HG03159 (cell line): ENCODE data around the gene FRS2.
"Not testable (repeated sequence)": the region's sequence is repeated elsewhere in the genome, so short reads cannot be mapped to it uniquely, and the experiment has no call there.

Experiments
- ATAC-seq: cut with Tn5 transposase; IDR thresholded peaks from one replicate; pipeline ENCODE4 v1.9.1; 2021; ENCODE audit warnings: mild to moderate bottlenecking, moderate library complexity; ENCODE audit not compliant: unreplicated experiment

The FRS2 gene, protein sequence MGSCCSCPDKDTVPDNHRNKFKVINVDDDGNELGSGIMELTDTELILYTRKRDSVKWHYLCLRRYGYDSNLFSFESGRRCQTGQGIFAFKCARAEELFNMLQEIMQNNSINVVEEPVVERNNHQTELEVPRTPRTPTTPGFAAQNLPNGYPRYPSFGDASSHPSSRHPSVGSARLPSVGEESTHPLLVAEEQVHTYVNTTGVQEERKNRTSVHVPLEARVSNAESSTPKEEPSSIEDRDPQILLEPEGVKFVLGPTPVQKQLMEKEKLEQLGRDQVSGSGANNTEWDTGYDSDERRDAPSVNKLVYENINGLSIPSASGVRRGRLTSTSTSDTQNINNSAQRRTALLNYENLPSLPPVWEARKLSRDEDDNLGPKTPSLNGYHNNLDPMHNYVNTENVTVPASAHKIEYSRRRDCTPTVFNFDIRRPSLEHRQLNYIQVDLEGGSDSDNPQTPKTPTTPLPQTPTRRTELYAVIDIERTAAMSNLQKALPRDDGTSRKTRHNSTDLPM

GRCh38 chr12:69470189-69471075 is at the start of gene FRS2:
Gene FRS2 (plus strand): TSS chr12:69470388. CDS start chr12:69569031, 98,643 bp downstream.
- peak; percentile 97 for ATAC-seq

- no peak for ATAC-seq
These were observed 48.6 kb upstream of the FRS2 start for GRCh38 chr12:69421548-69421947.

DNA sequence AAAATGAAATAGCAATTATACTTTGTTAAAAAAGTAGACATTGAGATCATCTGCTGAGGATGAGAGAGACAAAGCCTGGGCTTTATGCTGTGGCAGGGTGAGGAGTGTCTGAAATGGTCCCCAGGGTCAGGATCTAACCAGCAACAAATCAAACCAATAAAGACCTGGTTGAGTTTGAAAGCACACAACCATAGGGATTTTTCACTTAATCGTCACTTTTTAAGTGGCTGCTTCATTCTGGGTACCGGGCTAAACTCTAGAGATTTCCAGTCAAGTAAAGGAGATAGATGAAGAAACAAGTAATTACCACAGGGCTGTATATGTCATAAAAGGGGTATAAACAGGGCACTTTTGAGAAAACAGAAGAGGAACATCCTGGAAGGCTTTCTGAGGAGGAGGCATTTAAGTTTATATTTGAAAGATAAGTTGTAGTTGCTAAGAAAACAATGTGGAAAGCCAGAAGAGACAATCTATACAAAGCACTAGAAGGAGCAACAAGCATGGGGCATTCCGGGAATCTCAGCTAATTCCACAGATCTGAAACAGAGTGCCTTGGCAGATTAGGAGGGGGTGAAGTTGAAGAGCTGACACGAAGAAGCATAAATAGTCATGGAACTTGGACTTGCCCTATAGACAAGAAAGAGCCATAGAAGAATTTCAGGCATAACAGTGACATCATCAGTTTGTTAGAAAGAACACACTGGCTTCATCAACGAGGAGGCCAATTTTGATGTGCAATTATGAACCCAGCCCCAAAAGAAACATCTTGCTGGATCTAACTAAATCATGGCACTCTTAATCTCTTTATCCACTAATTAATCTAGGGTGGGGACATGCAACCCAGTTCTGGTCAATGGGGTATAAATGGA is 46.9 kb upstream of the FRS2 start:
- no peak for ATAC-seq

DNA sequence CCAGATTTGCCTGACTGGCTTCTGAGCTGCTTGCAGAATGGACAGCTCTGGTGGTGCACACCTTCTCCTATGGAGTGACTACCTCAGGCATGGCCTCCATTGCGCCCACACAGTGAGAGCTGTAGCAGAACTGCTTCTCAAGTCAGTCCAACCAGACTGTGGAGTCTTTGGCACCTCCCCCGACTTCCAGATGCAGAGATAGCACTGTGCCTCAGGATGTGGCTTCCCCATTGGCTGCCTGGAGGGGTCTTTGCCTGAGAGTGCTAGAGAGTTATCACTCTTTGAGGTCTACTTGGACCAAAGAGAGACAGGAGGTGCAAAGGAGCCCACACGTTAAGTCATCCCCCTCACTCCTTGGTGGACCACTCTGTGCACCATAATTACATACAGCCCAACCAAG is 44.8 kb upstream of the FRS2 start:
- no peak for ATAC-seq

- no peak for ATAC-seq
These were observed 41.7 kb upstream of the FRS2 start for GRCh38 chr12:69428351-69429073.

GRCh38 chr12:69430942-69431590 is 39.1 kb upstream of the FRS2 start:
- ATAC-seq: no peak

GRCh38 chr12:69431591-69432222 is 38.5 kb upstream of the FRS2 start:
- ATAC-seq: no peak

DNA sequence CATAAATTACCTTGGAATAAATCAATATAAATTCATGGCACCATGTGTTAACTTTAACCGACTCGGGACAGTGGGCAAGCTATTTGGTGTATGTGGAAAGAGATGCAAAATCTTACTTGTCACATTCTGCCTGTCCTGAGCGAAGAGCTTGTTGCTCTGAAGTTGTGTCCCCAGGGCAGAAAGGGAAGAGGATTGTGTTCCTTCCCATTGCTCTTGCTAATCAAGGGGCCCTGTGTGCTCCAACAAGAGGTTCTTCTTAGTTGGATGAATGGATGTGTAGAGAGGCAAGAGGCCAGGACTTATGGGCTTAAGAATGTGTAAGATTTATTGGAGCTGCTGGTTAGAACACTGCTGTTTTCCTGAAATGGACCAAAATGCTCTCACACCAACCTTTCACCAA is 36.5 kb upstream of the FRS2 start:
- ATAC-seq: no peak

DNA sequence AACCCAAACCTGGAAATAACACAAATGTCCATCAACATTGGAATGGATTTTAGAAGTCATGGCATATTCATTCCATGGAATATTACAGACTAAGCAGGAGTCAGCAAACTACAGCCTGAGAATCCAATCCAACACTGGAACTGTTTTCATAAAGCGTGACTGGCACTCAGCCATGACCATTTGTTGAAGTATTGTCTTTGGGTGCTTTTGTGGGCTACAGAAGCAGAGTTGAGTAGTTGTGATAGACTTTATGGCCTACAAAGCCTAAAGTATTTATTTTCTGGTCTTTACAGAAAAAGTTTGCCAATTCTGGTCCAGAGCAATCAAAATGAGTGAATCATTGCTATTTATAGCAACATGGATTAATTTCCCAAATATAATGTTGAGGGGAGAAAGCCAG is 34.5 kb upstream of the FRS2 start:
- ATAC-seq: no peak

DNA sequence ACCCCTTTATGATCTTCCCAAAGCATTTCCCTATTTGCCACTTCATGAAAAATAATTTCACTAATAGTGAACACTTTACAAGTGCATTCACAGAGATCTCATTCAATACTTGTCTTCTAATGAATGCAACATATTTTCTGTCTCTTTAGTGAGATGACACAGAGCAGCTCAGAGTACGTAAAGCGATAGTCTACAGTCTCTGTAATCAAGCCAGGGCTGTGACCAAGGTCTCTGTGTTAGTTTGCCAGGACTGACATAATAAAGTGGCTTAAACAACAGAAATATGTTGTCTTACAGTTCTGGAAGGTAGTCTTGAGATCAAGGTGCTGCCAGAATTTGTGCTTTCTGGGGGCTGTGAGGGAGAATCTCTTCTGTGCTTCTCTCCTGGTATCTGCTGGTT is 33.1 kb upstream of the FRS2 start:
- ATAC-seq: no peak

DNA sequence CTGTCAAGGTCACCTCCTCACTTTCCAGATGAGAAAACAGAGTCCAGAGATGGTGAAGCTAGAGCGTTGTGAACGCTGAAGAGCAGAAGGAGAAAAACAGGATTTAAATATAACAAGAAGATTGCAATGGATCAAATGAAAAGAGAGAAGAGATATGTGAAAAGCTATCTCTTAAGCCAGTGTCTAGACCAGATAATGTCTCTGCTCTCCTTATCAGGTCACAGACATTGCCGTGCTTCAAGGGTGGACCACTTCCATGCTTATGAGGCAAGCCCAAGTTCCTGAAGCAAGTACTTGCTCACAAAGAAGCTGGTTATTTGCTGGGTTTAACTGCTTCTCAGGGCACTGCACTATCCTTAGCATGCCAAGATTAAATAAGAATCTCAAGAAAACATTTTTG is 31.6 kb upstream of the FRS2 start:
- no peak for ATAC-seq

DNA sequence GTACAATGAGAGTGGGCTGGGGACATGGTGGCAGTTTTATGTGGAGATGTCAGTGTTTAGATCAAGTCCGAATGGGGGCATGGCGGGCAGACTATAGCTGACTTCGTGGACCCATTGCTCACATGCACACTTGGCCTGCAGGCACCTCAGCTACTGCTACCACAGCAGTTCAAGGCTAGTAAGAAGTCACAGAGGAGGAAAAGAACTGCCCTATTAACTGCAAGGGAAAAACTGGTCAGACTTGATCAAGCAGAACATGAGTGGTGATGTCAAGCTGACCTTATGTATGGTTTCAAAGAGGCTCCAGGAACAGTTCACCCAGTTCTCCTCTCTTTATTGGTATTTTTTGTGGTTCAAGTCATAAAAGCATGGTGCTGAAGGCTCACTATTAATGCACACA is 30.2 kb upstream of the FRS2 start:
- no peak for ATAC-seq

GRCh38 chr12:69440886-69441285 is 29.3 kb upstream of the FRS2 start:
- no peak for ATAC-seq

DNA sequence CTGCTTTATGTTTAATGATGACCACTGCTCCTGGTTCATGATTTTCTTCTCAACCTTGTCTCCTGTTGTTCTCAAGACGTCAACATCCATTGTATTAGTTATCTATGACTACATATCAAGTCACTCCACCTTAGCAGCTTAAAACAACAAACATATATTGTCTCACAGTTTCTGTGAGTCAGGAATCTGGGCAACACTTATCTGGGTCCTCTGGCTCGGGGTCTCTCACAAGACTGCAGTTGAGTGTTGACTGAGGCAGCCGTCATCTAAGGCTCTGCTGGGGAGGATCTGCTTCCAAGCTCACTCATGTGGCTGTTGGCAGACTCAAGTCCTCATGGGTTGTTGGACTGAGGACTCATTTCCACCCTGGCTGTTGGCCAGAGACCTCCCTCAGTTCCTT is 27.3 kb upstream of the FRS2 start:
- no peak for ATAC-seq

GRCh38 chr12:69443916-69444315 is 26.3 kb upstream of the FRS2 start:
- no peak for ATAC-seq

DNA sequence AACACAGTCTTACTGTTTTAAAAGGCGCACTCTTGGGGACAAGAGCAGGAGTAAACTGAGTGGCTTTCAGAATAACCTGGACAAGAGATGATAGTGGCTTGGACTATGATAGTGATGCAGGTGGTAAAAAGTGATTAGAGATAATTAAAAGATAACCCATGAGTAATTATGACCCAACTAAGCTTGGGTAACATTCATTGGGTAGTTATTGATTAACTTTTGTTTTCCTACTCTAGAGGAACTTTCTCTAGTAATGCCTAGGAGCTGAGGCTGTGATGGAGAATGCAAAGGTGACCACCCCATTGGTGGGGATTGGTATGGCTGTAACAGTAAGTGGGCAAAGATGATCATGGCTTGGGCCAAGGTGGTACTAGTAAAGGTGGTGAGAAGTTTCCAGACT is 22.3 kb upstream of the FRS2 start:
- ATAC-seq: no peak

- not testable (repeated sequence) for ATAC-seq
These were observed 17.5 kb upstream of the FRS2 start for GRCh38 chr12:69452598-69453132.

DNA sequence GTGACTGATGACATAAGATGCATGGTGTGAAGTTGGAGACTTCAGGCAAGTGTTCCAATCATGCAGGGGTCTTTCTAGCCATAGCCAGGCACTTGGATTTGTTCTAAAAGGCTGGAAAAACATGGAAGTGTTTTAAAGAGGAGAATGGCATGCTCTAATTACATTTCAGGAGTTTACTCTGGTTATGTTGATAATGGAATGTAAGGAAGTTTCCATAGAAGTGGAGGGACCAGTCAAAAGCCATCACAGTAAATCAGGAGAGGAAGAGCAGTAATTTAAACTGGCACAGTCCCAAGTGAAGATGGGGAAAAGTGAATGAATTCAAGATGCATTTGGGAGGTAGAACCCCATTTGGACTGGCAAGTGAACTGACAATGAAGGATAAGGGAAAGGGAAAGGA is 13.9 kb upstream of the FRS2 start:
- no peak for ATAC-seq

DNA sequence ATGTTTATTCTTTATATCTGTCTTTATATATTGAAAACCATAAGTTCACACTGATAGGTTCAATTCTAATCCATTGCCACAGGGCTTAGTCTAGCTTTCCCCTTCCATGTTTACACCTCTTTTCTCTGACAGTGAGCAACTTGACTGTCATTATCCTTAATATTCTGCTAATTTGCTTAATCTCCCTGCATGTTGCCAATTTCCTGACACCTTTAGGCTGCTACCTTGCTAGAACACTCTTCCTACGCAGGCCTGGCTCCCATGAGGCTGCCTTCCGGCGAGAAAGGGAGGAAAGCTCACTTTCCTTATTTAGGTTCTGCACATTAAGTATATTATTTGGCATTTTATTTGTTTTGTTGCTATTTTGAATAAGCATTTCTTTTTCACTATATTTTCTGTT is 12.8 kb upstream of the FRS2 start:
- ATAC-seq: no peak
